SK-N-SH (cell line): ENCODE data around the gene CDH24. TPM values are rescaled to one million over a fixed set of nuclear protein-coding genes. Genes with fewer than 3 reads are reported as not detected.
A peak's percentile ranks its signal among the peaks of the same experiment; 100 is the strongest.

Experiments used
- CTCF ChIA-PET: fragments of 300-600, 350-600 bp; formaldehyde crosslinking; extraction: SDS; loops from one replicate; lab custom pipeline; 2021; lab: Yijun Ruan, JAX
- POLR2A ChIA-PET: fragments of 350-600 bp; sonication (Branson Sonifier 250); formaldehyde crosslinking; extraction: SDS; loops from one replicate; lab custom pipeline; 2020; ENCODE audit warnings: antibody characterized with exemption, inconsistent platforms; lab: Yijun Ruan, JAX
- DNase-seq: peaks from one replicate; pipeline ENCODE4 v3.0.0; 2012
- H2AFZ ChIP-seq: fragments of 200-600 bp; sonication (generic); 2 replicates; pipeline ENCODE4 v1.8.1; 2016; ENCODE audit warnings: antibody characterized with exemption, mild to moderate bottlenecking, low read depth
- H3F3A ChIP-seq: fragments of 200-600 bp; sonication (generic); replicated peaks from 2 replicates; pipeline ENCODE3; 2016; ENCODE audit warnings: antibody characterized with exemption, mild to moderate bottlenecking; ENCODE audit not compliant: insufficient read depth
- H3K27ac ChIP-seq, 2 experiments: fragments of 200-500 bp in 1 of 2; fragments of 200-600 bp in 1 of 2; sonication (Bioruptor generic) in 1 of 2; sonication (generic), shearing (Covaris generic) in 1 of 2; 2 replicates each; pipeline versions ENCODE4 v1.5.1 to v1.6.1; 2014 to 2016; ENCODE audit warnings: low read depth in 2 of 2, inconsistent platforms in 1 of 2, low read length in 1 of 2, mild to moderate bottlenecking in 1 of 2, mixed read lengths in 1 of 2
- H3K27me3 ChIP-seq: fragments of 200-600 bp; sonication (generic), shearing (Covaris generic); 2 replicates; pipeline ENCODE4 v1.6.1; 2016; ENCODE audit warnings: mixed run types; ENCODE audit not compliant: insufficient read depth
- H3K36me3 ChIP-seq, 2 experiments: fragments of 200-500 bp in 1 of 2; fragments of 200-600 bp in 1 of 2; sonication (Bioruptor generic) in 1 of 2; sonication (generic) in 1 of 2; replicated peaks in 1 of 2; 2 replicates each; pipeline versions ENCODE3 to v1.5.1; 2014 to 2016; ENCODE audit warnings: low read length in 1 of 2, mild to moderate bottlenecking in 1 of 2; ENCODE audit not compliant: insufficient read depth in 2 of 2, control insufficient read depth in 1 of 2
- H3K4me1 ChIP-seq, 2 experiments: fragments of 200-500 bp in 1 of 2; fragments of 200-600 bp in 1 of 2; sonication (Bioruptor generic) in 1 of 2; sonication (generic), shearing (Covaris generic) in 1 of 2; 2 replicates each; pipeline versions ENCODE4 v1.5.1 to v1.6.1; 2014 to 2016; ENCODE audit warnings: low read depth in 1 of 2, low read length in 1 of 2, mixed run types in 1 of 2; ENCODE audit not compliant: insufficient read depth in 2 of 2, control insufficient read depth in 1 of 2
- H3K4me2 ChIP-seq: fragments of 200-600 bp; sonication (generic), shearing (Covaris generic); 2 replicates; pipeline ENCODE4 v1.6.1; 2017; ENCODE audit warnings: mixed run types
- H3K4me3 ChIP-seq, 2 experiments: fragments of 200-500 bp in 1 of 2; fragments of 200-600 bp in 1 of 2; sonication (Bioruptor generic) in 1 of 2; sonication (generic), shearing (Covaris generic) in 1 of 2; 2 replicates each; pipeline versions ENCODE4 v1.5.1 to v1.8.1; 2014 to 2016; ENCODE audit warnings: low read depth in 2 of 2, inconsistent platforms in 1 of 2, low read length in 1 of 2, mild to moderate bottlenecking in 1 of 2, mixed read lengths in 1 of 2, moderate library complexity in 1 of 2
- H3K79me2 ChIP-seq: fragments of 200-600 bp; sonication (generic); 2 replicates; pipeline ENCODE4 v1.8.1; 2017; ENCODE audit warnings: mild to moderate bottlenecking; ENCODE audit not compliant: insufficient read depth
- H3K9ac ChIP-seq: fragments of 200-600 bp; sonication (generic); 2 replicates; pipeline ENCODE4 v1.6.1; 2017; ENCODE audit warnings: mixed run types
- H3K9me2 ChIP-seq: fragments of 200-600 bp; sonication (generic); 2 replicates; pipeline ENCODE4 v1.6.1; 2017; ENCODE audit warnings: mixed run types
- H3K9me3 ChIP-seq: fragments of 200-600 bp; sonication (generic); 2 replicates; pipeline ENCODE4 v1.6.1; 2017; ENCODE audit warnings: mixed run types, mild to moderate bottlenecking, moderate library complexity
- H4K20me1 ChIP-seq: fragments of 200-600 bp; sonication (generic); 2 replicates; pipeline ENCODE4 v1.6.1; 2017; ENCODE audit warnings: mild to moderate bottlenecking, mixed run types; ENCODE audit not compliant: insufficient read depth
- ELF1 ChIP-seq: IDR thresholded peaks from 2 replicates; pipeline ENCODE4 v1.4.0; 2012
- EP300 ChIP-seq, 2 experiments: IDR thresholded peaks; 2 replicates each; pipeline versions ENCODE4 v1.4.0 to v1.6.1; 2012; ENCODE audit warnings: borderline replicate concordance in 1 of 2, low read depth in 1 of 2, low read length in 1 of 2
- EZH2phosphoT487 ChIP-seq: fragments of 200-600 bp; sonication (generic); IDR thresholded peaks from 2 replicates; pipeline ENCODE4 v1.6.1; 2017; ENCODE audit warnings: low read depth, mixed run types, mild to moderate bottlenecking, antibody characterized with exemption, moderate library complexity, borderline replicate concordance
- FOXJ3 ChIP-seq: sonication (generic); formaldehyde crosslinking; IDR thresholded peaks from 2 replicates; pipeline ENCODE4 v1.5.1; 2020; ENCODE audit warnings: mild to moderate bottlenecking, missing genetic modification reagents
- GABPA ChIP-seq: IDR thresholded peaks from 2 replicates; pipeline ENCODE4 v1.4.0; 2012; ENCODE audit warnings: low read depth, mild to moderate bottlenecking
- GATA2 ChIP-seq: sonication (generic); formaldehyde crosslinking; IDR thresholded peaks from 2 replicates; pipeline ENCODE4 v1.5.0; 2020; ENCODE audit warnings: mild to moderate bottlenecking, missing genetic modification reagents
- NRF1 ChIP-seq: IDR thresholded peaks from 2 replicates; pipeline ENCODE4 v1.6.1; 2012; ENCODE audit warnings: low read depth, mild to moderate bottlenecking, low read length
- RCOR1 ChIP-seq: fragments of 150-350 bp; IDR thresholded peaks from 2 replicates; pipeline ENCODE4 v1.6.1; 2017; ENCODE audit warnings: antibody characterized with exemption, low read length
- RFX5 ChIP-seq: IDR thresholded peaks from 2 replicates; pipeline ENCODE4 v1.6.1; 2012; ENCODE audit warnings: mild to moderate bottlenecking, improper control_type of control experiment, low read length
- RXRA ChIP-seq: IDR thresholded peaks from 2 replicates; pipeline ENCODE4 v1.4.0; 2012; ENCODE audit warnings: low read depth, mild to moderate bottlenecking, borderline replicate concordance
- TCF12 ChIP-seq: IDR thresholded peaks from 2 replicates; pipeline ENCODE4 v1.4.0; 2012
- TEAD4 ChIP-seq: IDR thresholded peaks from 2 replicates; pipeline ENCODE4 v1.4.0; 2012; ENCODE audit warnings: mild to moderate bottlenecking, borderline replicate concordance; ENCODE audit not compliant: insufficient read depth
- YY1 ChIP-seq: IDR thresholded peaks from 2 replicates; pipeline ENCODE4 v1.4.0; 2012; ENCODE audit warnings: low read depth, mild to moderate bottlenecking
- WGBS: methylation state at CpG from one replicate; pipeline ENCODE4 v1.1.6; 2017; ENCODE audit warnings: low lambda C conversion rate; 5-methylcytosine and 5-hydroxymethylcytosine counted together
- polyA plus RNA-seq, 3 experiments: library from polyadenylated mRNA; depleted of rRNA; stranded (reverse); fragments of >200 nt; gene quantifications; 2 replicates each; pipeline ENCODE4 v1.2.3, GENCODE V29; 2012
- TF ChIP-seq, protein P1 (sequence below): IDR thresholded peaks from 2 replicates; pipeline ENCODE4 v1.4.0; 2012; ENCODE audit warnings: low read depth, borderline replicate concordance
- TF ChIP-seq, protein P2 (sequence below): IDR thresholded peaks from 2 replicates; pipeline ENCODE4 v1.4.0; 2012; ENCODE audit warnings: low read depth, borderline replicate concordance
- TF ChIP-seq, protein P3 (sequence below): fragments of 200-600 bp; sonication (generic); IDR thresholded peaks from 2 replicates; pipeline ENCODE4 v1.6.1; 2017; ENCODE audit warnings: antibody characterized with exemption, mild to moderate bottlenecking, moderate library complexity

CDH24 gene
- polyA plus RNA-seq, 1 of the 3 experiments (the other 2 are of a cell fraction), result 30.8 TPM

- Histone ChIP-seq H2AFZ (no peak overlapping the region), H3F3A (peaks cover 58% of the 10 kb centered on the region), H3K4me1 (peaks cover 15 to 24% of the 10 kb centered on the region in 2 experiments; a peak in 3 of 4 replicates), H3K9me3 (no peaks in the 10 kb centered on the region), H3K79me2 (peaks cover 28% of the 10 kb centered on the region), H3K9ac (no peak overlapping the region), H4K20me1 (peaks cover 5% of the 10 kb centered on the region; the same call in 1 of the 2 replicates), H3K27ac (peak overlapping the region in 1 of 2 experiments; percentile 70; a peak in 2 of 4 replicates), H3K36me3 (peaks cover 52 to 53% of the 10 kb centered on the region in 2 experiments), H3K4me3 (no peak overlapping the region), H3K27me3 (no peaks in the 10 kb centered on the region), H3K9me2 (no peaks in the 10 kb centered on the region), H3K4me2 (no peak overlapping the region)
- no peak for DNase-seq
- ChIA-PET CTCF (interaction anchor here (0.6 to 33.1 kb wide), 9 partner anchors 8 to 73 kb away, joined by 3 to 1566 read pairs (median 5); partner anchors contain the start of genes AJUBA and PSMB5), POLR2A (interaction anchor here (0.6 kb wide), 1 partner anchor 239 kb away, joined by 4 read pairs; no protein-coding TSS in a partner anchor)
- 96% methylated on average over 17 of the region's 17 CpGs for WGBS
- TF ChIP-seq, protein P1, sequence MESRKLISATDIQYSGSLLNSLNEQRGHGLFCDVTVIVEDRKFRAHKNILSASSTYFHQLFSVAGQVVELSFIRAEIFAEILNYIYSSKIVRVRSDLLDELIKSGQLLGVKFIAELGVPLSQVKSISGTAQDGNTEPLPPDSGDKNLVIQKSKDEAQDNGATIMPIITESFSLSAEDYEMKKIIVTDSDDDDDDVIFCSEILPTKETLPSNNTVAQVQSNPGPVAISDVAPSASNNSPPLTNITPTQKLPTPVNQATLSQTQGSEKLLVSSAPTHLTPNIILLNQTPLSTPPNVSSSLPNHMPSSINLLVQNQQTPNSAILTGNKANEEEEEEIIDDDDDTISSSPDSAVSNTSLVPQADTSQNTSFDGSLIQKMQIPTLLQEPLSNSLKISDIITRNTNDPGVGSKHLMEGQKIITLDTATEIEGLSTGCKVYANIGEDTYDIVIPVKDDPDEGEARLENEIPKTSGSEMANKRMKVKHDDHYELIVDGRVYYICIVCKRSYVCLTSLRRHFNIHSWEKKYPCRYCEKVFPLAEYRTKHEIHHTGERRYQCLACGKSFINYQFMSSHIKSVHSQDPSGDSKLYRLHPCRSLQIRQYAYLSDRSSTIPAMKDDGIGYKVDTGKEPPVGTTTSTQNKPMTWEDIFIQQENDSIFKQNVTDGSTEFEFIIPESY, result no peak
- TF ChIP-seq NRF1, result no peak
- TF ChIP-seq RXRA, result no peak
Observed at GRCh38 chr14:23060536-23061260, 3.4 kb upstream of the CDH24 start.

GRCh38 chr14:23058654-23059504 is 1.6 kb upstream of the CDH24 start:
- POLR2A ChIA-PET, result interaction anchor here (0.9 to 3.9 kb wide), 12 partner anchors 10 to 81 kb away, joined by 3 to 33 read pairs (median 6); partner anchors contain the start of genes ACIN1, AJUBA and C14orf119
- no peak for DNase-seq
- H3K36me3 ChIP-seq, result peaks cover 35 to 42% of the 10 kb centered on the region in 2 experiments
- no peaks in the 10 kb centered on the region for H3K27me3 ChIP-seq
- no peak overlapping the region for H2AFZ ChIP-seq
- no peaks in the 10 kb centered on the region for H3K9me2 ChIP-seq
- H3K27ac ChIP-seq, result no peak overlapping the region; a peak in 1 of 4 replicates
- CTCF ChIA-PET, result interaction anchor here (0.6 to 33.1 kb wide), 33 partner anchors 10 to 227 kb away, joined by 3 to 1566 read pairs (median 6); partner anchors contain the start of genes ACIN1, AJUBA, C14orf119 and HOMEZ
- no peaks in the 10 kb centered on the region; the same call in 1 of the 2 replicates for H4K20me1 ChIP-seq
- peaks cover 15% of the 10 kb centered on the region; the same call in 1 of the 2 replicates for H3K79me2 ChIP-seq
- no peak overlapping the region for H3K4me2 ChIP-seq
- H3K4me1 ChIP-seq, result peaks cover 27 to 28% of the 10 kb centered on the region in 2 experiments; a peak in 3 of 4 replicates
- peaks cover 50% of the 10 kb centered on the region for H3F3A ChIP-seq
- WGBS, result 96% methylated on average over 32 of the region's 32 CpGs
- H3K9ac ChIP-seq, result no peak overlapping the region
- no peak overlapping the region for H3K4me3 ChIP-seq
- H3K9me3 ChIP-seq, result no peaks in the 10 kb centered on the region
- TF ChIP-seq YY1, result no peak
- TF ChIP-seq TEAD4, result no peak
- no peak for TF ChIP-seq EP300 (IDR thresholded peaks at IDR 0.05; ENCODE audit: borderline replicate concordance in 1 of 2, low read depth in 1 of 2, low read length in 1 of 2)
- no peak for TF ChIP-seq RCOR1
- TF ChIP-seq FOXJ3 (CRISPR knock-in tag), result no peak
- TF ChIP-seq ELF1, result no peak
- no peak for TF ChIP-seq TCF12
- TF ChIP-seq, protein P2, sequence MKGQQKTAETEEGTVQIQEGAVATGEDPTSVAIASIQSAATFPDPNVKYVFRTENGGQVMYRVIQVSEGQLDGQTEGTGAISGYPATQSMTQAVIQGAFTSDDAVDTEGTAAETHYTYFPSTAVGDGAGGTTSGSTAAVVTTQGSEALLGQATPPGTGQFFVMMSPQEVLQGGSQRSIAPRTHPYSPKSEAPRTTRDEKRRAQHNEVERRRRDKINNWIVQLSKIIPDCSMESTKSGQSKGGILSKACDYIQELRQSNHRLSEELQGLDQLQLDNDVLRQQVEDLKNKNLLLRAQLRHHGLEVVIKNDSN, result no peak
- no peak for TF ChIP-seq GATA2 (CRISPR knock-in tag)
- no peak for TF ChIP-seq RFX5
- TF ChIP-seq, protein P3, sequence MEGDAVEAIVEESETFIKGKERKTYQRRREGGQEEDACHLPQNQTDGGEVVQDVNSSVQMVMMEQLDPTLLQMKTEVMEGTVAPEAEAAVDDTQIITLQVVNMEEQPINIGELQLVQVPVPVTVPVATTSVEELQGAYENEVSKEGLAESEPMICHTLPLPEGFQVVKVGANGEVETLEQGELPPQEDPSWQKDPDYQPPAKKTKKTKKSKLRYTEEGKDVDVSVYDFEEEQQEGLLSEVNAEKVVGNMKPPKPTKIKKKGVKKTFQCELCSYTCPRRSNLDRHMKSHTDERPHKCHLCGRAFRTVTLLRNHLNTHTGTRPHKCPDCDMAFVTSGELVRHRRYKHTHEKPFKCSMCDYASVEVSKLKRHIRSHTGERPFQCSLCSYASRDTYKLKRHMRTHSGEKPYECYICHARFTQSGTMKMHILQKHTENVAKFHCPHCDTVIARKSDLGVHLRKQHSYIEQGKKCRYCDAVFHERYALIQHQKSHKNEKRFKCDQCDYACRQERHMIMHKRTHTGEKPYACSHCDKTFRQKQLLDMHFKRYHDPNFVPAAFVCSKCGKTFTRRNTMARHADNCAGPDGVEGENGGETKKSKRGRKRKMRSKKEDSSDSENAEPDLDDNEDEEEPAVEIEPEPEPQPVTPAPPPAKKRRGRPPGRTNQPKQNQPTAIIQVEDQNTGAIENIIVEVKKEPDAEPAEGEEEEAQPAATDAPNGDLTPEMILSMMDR, result no peak
- TF ChIP-seq EZH2phosphoT487, result no peak
- TF ChIP-seq GABPA, result no peak
